CD4-positive, alpha-beta T cell treated with Interleukin-10 for 1 hour (primary cell): Measurements from ENCODE around the gene U2AF1L4.
A peak's percentile ranks its signal among the peaks of the same experiment; 100 is the strongest.
"Not testable (repeated sequence)": the region's sequence is repeated elsewhere in the genome, so short reads cannot be mapped to it uniquely, and the experiment has no call there.

Experiments
- DNase-seq: peaks from one replicate; pipeline ENCODE4 v3.0.0-alpha.2; 2020

Gene U2AF1L4

DNA sequence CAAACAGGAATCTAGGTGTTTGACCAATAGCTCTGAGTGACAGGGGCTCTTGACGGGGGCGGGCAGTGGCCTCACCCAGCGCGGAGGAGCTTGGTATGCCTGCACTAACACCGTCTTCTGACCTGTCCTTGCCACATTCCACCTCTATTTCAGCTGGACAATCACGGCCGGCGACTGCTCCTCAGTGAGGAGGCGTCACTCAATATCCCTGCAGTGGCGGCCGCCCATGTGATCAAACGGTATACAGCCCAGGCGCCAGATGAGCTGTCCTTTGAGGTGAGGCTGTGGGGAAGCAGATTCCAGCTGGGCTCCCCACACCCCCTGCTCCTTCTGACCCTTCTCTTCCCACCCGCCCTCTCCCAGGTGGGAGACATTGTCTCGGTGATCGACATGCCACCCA lies 34.8 kb upstream of the U2AF1L4 start:
- no peak for DNase-seq

DNA sequence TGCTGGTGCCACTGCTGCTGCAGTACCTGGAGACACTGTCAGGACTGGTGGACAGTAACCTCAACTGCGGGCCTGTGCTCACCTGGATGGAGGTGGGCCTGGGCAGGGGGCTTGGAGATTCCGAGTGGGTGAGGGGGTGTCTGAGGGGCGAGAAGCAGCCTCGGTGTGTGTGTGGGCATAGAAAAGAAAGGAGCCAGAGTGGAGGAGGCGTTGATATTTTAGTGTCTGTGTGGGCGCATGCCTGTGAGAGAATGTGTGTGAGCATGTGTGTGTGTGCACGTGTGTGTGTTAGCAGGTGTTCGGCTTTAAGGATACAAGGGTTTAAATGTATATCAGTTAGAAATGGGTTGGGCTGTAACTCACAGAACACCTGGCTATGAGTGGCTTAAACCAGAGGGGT lies 33.8 kb upstream of the U2AF1L4 start:
- DNase-seq: no peak

DNA sequence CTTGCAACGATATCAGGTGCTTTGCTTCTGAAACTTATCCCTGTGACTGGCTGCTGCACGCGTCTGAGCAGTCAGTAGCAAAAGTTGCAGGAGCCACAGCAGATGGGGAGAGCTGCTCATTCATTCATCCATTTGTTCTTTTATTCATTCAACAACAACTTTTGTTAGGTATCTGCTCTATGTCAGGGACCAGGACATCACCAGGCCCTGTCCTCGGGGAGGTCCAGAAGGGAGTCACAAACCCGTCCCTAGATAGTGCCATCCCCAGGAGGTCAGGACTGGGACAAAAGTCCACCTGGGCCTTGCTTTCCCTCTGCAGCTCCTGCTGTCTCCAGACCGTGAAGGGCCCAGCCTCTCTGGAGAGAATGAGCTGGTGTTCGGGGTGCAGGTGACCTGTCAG lies 32.7 kb upstream of the U2AF1L4 start:
- no peak for DNase-seq

DNA sequence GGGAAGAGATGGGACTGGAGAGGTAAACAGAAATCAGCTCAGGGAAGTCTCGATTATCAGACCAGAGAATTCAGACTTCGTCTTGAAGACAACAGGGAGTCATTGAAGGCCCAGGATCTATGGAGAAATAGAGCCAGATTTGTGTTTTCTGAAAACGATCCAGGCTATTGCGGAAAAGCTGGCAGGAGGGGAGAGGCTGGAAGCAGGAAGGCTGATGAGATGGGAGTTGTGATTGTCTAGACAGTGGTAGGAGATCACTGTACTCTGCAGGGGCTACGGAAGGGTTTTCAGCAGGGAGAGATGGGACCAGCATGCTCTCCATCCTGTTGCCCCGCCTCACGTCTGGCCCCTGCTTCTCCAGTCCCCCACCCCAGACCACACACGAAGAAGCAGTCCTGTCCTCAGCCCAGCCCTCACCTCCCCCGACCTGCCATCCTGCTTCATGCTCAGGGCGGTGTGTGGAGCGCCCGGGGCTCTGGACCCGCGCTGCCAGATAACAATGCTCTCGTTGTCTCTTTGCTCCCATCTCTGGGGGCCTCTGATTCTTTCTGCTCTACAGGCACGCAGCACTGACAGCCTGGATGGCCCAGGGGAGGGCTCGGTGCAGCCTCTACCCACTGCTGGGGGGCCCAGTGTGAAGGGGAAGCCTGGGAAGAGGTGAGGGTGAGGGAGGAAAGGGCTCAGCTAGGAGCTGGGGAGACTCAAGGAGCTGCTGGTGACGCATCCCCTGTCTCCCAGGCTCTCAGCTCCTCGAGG lies 32.0 kb upstream of the U2AF1L4 start:
- no peak for DNase-seq

DNA sequence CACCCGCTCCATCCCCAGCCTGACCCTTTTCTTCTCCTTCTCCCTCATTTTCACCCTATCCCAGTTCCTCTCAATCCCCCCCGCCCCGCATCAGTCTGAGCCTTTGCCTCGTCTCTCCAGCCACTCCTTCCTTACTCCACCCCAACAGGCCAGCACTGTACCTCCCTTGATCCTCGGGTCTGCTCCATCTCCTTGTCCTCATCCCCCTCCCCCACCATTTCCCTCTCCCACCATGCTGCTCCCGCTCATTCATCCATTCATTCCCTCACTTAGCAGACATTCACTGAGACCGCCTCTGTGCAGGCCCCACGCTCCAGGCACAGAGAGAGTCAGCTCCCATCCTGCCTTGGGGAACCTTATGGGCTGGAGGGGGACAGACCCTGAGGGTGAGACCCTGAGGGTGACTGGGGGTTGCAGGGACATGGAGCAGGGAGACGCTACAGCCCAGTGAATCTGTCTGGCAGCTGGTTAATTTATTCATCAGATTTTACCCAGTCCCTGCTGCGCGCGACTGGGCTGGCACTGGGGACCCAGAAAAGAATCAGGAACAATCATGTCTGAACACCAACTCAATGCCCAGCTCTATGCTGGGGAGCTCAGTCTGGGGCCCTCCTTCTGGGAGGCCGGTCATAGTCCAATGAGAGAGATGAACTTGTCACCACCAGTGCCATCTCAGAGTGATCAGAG lies 31.0 kb upstream of the U2AF1L4 start:
- no peak for DNase-seq

DNA sequence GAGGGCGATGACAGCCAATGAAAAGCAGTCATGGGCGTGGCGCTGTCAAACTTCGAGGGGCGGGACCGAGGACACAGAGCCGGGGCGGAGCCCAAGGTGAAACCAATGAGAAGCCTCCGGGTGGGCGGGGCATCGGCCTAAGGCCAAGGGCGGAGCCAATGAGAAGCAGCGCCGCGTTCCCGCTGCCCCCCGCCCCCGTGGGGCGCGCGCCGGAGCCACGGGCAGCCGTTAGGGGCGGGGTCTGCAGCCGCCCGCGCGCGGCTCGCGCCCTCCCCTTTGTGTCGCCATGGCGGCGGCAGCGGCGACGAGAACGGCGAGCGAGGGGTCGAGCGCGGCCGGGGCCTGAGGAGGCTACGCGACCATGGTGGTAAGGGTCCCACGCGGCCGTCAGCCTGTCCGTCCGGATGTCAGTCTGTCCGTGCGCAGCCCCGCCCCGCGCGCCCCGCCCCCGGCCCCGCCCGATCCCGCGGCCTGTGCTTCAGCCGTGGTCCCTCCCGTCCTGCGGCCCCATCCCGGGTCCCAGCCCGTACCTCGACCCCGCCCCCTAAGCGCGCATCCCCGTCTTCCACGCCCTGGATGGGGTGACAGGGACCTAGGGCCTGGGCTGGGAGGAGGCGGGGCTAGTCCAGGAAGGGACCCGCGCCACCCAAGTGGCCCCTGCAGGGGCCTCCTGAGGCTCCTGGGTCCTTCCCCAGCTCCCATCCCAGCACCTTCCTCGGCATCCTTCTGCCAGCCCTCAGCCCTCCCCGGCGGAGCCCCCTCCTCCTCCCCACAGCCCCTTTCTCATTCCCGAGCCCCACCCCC lies 30.3 kb upstream of the U2AF1L4 start, which contains the start of gene ARHGAP33:
TSS of gene ARHGAP33 (plus strand) at position 267 of the 804 bp plus-strand sequence. CDS start at position 362, 95 bp downstream.
- peak; percentile 99 for DNase-seq

DNA sequence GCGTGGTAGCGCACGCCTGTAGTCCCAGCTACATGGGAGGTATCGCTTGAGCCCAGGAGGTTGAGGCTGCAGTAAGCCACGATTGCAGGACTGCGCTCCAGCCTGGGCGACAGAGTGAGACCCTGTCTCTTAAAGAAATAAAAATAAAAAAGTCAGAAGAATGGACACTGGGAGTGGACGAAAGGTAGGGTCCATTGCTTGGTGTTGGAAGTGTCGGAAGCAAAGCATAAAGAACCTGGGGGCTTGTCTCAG lies 29.8 kb upstream of the U2AF1L4 start:
- DNase-seq: no peak

DNA sequence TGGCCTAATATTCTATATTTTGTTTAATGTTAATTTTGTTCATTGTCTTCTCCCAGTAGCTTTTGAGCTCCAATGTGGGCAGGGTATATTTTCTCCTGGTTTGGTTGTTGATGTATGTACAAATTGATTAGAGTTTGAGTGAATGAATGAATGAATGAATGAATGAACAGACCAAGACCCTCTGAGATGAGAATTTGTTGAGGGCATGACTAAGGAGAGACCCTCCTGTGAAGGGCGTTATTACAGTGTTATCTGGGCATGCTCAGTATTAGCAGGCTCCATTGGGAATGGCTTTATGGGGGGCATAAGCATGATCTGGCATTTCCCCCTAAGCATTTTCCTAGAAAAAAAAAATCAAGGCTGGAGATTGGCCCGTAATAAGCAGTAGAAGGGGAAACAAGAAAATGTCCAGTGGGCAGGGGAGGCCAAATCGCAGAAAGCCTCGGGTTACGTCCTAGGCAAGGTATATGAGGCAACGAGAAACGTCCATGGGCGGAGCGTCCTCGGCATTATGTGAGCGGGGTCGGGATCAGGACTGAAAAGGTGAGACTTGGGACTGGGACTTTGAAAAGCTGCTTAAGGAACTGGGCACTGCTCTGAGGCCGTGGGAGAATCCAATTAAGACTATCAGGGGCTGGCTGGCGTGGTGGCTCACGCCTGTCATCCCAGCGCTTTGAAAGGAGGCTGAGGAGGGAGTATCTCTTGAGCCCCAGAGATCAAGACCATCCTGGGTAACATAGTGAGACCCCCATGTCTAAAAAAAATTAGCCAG lies 29.2 kb upstream of the U2AF1L4 start:
- DNase-seq: peak; percentile 6

DNA sequence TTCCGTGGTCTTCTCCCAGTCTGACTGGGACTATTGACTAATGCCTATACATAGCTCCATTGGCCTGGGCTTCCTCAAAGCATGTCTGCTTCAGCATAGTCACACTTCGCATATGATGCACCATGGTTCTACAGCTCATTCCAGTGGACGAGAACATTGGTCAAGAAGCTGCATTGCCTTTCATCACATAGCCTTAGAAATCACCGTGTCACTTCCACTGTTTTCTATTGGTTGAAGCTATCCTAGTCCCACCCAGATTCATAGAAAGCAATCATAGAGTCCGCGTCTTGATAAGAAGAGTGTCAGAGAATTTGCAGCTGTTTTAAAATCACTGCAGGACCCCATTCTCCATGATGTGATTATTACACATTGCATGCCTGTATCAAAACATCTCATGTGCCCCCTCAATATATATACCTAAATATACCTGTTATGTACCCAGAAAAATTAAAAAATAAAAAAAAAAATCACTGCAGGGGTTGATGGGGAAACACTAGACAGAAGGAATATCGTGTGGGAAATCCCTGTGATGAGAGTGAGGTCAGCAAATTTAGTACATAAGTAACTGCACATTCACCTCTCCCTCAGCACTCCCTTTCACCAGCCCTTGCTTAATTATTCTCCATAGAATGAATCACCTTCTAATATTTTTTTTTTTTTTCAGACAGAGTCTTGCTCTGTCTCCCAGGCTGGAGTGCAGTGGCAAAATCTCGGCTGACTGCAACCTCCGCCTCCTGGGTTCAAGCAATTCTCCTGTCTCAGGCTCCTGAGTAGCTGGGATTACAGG lies 28.0 kb upstream of the U2AF1L4 start:
- no peak for DNase-seq

DNA sequence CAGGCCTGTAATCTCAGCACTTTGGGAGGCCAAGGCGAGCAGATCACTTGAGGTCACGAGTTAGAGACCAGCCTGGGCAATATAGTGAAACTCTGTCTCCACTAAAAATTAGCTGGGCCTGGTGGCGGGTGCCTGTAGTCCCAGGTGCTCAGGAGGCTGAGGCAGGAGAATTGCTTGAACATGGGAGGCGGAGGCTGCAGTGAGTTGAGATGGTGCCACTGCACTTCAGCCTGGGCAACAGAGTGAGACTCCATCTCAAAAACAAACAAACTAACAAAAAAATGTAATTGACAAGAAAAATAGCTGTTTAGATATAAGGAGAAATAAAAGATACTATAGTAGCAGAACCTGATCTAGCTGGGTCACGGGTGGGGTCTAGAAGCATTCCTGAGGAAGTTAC lies 27.1 kb upstream of the U2AF1L4 start:
- not testable (repeated sequence) for DNase-seq

DNA sequence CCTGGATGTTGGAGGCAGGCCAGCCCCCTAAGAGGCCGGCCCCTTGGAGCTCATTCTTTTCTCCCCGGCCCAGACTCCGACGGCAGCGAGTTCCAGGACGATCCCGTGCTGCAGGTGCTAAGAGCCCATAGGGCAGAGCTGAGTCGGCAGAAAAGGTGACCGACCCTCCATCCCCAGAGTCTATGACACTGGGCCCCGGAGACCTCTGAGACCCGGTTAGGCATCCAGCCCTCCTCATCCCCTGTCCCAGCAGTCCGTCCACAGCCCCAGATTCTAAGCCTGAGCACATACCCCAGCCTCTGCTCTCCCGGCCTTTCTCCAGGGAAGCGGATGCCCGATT lies 22.8 kb upstream of the U2AF1L4 start:
- no peak for DNase-seq

DNA sequence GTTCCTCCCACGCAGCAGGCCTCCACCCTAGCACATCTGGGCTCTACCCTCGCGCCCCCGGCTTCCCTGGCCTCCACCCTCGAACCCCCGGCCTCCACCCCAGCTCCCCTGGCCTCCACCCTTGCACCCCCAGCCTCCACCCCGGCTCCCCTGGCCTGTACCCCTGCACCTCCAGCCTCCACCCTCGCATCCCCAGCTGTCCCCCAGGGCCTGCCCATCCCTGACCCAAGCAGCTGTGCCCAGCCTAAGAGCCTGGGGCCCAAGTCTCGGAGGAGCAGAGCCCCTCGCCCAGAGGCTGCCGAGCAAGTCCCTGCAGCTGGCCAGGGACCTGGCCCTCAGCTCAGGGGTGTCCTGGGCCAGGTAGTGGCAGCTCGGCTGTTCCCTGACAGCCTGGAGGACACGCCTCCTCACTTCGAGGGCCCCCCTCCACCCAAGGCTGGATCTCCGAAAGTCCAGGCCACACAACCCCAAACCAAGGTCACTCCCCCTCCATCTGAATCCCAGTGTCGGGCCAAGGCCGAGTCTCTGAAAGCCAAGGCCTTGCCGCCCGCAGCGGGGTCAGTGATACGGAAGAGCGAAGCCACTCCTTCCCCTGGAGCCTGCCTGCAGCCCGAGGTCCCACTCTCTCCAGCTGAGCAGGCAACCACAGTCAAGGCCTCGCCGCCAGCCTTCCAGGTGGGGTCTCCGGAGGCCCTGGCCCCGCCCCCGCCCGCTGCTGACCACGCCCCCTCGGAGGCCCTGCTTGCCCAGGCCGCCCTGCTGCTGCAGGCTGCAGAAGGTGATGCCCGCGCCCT lies 22.3 kb upstream of the U2AF1L4 start:
- DNase-seq: no peak

DNA sequence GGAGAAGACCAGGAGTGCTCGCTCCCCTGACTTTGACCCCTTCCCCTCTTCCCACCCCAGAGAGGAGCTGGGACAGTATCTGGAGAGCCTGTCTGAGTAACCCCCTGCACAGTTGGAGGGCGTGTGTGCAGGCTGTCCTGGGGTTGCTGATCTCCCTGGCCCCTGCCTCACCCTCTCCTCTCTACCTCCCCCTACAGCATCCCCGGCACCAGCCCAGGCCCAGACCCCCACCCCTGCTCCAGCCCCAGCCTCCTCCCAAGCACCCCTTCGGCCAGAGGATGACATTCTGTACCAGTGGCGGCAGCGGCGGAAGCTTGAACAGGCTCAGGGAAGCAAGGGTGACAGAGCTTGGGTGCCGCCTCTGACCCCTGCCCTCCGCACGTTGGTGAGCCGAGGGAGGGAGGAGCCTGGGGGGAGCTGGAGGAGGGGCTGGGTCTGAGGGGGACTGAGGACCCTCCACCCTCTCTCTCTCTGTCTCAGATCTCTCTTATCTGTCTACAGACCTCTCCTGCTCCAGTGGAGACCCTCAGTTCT lies 21.4 kb upstream of the U2AF1L4 start:
- no peak for DNase-seq

DNA sequence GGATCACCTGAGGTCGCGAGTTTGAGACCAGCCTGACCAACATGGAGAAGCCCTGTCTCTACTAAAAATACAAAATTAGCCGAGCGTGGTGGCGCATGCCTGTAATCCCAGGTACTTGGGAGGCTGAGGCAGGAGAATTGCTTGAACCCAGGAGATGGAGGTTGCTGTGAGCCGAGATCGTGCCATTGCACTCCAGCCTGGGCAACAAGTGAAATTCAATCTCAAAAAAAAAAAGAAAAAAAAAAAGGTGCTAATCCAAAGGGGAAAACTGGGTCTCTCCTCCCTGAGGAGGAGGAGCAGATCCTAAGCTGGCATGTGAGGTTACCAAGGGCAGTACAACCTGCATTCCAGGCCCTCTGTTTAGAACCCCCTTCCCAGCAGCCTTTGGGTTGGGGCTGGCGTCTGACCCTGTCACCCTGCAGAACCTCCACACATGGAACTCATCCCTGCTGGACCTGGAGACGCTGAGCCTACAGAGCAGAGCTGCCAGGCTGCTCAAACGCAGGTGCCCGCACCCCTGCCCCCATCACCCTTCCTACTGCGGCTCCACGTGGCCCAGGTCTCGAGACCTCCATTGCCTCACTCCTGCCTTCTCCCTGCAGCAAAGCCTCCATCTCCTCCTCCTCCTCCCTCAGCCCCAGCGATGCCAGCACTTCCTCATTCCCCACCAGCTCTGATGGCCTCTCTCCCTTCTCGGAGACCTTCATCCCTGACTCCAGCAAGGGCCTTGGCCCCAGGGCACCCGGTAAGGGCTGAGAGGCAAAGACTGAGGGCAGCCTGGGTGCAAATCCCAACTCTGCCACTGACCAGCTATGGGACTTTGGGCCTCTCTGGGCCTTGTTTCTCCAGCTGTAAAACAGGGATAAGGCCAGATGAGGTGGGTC lies 19.5 kb upstream of the U2AF1L4 start:
- DNase-seq: no peak

DNA sequence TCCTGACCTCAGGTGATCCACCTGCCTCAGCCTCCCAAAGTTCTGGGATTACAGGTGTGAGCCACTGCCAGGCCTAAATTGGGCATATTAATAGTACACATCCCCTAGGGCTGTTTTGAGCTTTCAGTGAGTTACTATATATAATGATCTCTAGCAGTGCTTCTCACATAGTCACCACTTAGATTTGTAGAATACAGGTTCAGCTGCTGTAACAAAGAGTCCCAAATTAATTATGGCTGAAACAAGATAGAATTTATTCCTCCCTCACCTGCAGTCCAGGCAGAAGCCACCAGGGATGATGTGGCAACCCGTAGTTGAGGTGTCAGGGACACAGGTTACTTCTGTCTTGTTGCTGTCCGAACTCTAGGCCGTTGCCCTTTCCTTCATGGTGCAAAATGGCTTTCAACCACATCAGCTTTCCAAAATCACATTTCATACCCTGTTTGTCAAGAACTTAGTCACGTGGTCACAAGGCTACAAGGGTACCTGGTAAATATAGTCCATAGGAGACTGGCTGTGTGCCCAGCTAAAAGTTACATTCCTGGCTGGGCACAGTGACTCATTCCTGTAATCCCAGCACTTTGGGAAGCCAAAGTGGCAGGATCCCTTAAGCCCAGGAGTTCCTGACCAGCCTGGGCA lies 15.6 kb upstream of the U2AF1L4 start:
- no peak for DNase-seq

DNA sequence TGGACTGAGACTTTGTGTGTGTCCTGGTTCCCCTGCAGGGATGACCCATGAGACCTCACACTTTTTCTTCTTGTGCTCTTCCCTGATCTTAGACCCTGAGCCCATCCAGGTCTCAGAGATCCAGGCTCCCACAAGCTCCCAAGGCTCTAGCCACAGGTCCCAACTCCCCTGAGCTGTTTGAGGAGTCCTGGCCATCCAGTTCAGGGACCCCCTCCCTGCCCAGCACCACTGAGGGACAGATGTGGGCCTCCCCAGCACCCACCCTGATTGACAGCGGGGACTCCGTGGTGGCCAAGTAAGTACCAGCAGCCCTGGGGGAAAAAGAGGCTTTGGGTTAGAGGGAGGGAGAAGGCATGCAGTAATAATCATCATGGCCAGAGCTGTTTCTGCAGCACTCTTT lies 14.5 kb upstream of the U2AF1L4 start:
- no peak for DNase-seq

DNA sequence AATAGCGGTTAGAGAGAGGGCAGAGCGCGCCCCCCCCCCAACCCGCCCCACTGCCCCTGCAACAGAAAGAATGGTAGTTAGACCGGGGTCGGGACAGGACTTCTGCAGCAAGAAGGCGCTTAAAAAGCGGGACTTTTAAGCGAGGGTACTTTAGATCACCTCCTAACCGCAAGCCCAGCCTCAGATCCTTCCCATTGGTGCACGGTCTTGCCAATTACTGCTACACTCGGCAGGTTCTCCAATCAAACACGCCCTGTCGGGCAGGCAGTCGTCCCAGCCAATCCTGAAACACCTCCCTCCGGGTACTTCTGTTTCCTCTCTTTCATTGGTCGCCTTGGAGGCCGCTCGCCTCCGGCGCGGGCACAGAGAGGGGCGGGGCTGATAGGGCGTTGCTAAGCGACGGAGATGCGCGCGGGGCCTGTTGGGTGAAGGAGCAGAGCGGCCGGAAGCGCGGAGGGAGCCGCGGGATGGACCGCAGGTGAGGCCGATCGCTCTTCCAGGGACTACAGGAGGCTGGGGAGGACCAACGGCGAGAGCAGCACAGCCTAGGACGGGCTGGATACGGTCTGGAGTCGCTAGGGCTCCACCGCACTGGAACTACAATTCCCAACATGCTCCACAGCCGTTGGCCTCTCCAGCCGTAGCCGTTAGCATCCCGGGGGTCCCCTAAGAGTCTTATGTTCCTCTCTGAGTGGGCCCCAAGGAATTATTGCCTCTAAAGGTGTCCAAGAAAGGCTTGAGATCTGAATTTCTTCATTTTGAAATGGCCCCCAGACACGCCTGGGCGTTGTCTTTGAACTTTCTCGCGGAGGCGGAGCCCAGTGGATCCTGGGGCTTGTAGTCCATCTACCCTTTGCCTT lies 12.8 kb upstream of the U2AF1L4 start, which contains the start of gene PROSER3:
TSS of gene PROSER3 (plus strand) at position 428 of the 860 bp plus-strand sequence. CDS start at position 468, 40 bp downstream.
- DNase-seq: peak; percentile 100

DNA sequence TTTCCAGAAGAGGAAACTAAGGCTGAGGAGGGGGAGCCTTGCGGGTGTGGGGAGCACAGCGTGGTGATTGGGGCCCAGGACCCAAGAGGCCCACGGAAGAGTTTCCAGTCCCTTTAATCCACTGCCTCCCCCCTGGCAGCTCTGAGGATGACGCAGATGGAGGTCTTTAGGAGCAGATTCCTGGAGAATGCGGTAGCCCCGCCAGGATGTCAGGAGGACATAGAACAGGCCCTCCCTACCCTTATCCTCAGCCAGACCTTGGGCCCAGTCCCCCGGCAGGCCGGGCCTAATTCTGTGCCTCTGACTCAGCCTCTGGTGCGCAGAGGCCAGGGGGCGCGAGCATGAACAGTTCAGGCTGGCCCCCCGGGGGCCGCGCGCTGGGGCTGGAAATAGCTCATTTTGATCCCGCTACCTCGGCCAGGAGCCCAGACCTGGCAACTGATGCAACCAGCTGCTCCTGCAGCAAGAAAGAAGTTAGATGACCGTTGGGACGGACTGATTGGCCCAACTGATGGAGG lies 12.1 kb upstream of the U2AF1L4 start:
- DNase-seq: no peak
